ENCODE measurements around the gene NLRP9.
A peak's percentile ranks its signal among the peaks of the same experiment; 100 is the strongest.

Gene NLRP9

GRCh38 chr19:55686311-55687050, 51.7 kb downstream of the NLRP9 start:
- no peak for DNase-seq

GRCh38 chr19:55685776-55686175, 52.4 kb downstream of the NLRP9 start:
- DNase-seq, result no peak

- no peak for DNase-seq
These were observed 53.1 kb downstream of the NLRP9 start for GRCh38 chr19:55684946-55685681.

- DNase-seq, result no peak
These were observed 54.5 kb downstream of the NLRP9 start for GRCh38 chr19:55683449-55684261.

GRCh38 chr19:55681131-55682092, 56.8 kb downstream of the NLRP9 start:
- DNase-seq, result no peak

- no peak for DNase-seq
These were observed 57.7 kb downstream of the NLRP9 start for GRCh38 chr19:55680339-55681130.

GRCh38 chr19:55679343-55680257, 58.6 kb downstream of the NLRP9 start:
- DNase-seq, result no peak

GRCh38 chr19:55678121-55678671, 60.0 kb downstream of the NLRP9 start:
- DNase-seq, result peak; percentile 26 to 84

- DNase-seq, result no peak
These were observed 60.6 kb downstream of the NLRP9 start for GRCh38 chr19:55677572-55678028.

- no peak for DNase-seq
These were observed 61.2 kb downstream of the NLRP9 start for GRCh38 chr19:55676889-55677505.

- no peak for DNase-seq
These were observed 61.8 kb downstream of the NLRP9 start for GRCh38 chr19:55676383-55676782.

GRCh38 chr19:55675661-55676354, 62.4 kb downstream of the NLRP9 start:
- DNase-seq, result no peak

- peak; percentile 97 to 98 for DNase-seq
These were observed 63.2 kb downstream of the NLRP9 start, which contains the start of gene EPN1 for GRCh38 chr19:55674841-55675660. EPN1 (plus strand) TSS chr19:55675226; CDS start chr19:55678628, 3,402 bp downstream.

- no peak for DNase-seq
These were observed 63.8 kb downstream of the NLRP9 start for GRCh38 chr19:55674459-55674840.

GRCh38 chr19:55673889-55674288, 64.3 kb downstream of the NLRP9 start:
- DNase-seq, result no peak

- DNase-seq, result no peak
These were observed 64.7 kb downstream of the NLRP9 start for GRCh38 chr19:55673465-55673864.

GRCh38 chr19:55672418-55672817, 65.8 kb downstream of the NLRP9 start:
- DNase-seq, result no peak

GRCh38 chr19:55671054-55671378, 67.2 kb downstream of the NLRP9 start:
- no peak for DNase-seq

Measured in CD4-positive, alpha-beta T cell treated with Interleukin-4 for 1 hour (primary cell).